GM12892 (cell line): ENCODE results near the gene XRCC3.

Experiments used
- POLR2A ChIP-seq: IDR thresholded peaks from 2 replicates; pipeline ENCODE4 v1.6.1; 2011; ENCODE audit warnings: low read depth, low read length, control low read depth
- POLR2AphosphoS5 ChIP-seq: IDR thresholded peaks from 2 replicates; pipeline ENCODE4 v1.6.1; 2011; ENCODE audit warnings: low read depth, low read length, control low read depth
- TAF1 ChIP-seq: IDR thresholded peaks from 2 replicates; pipeline ENCODE4 v1.6.1; 2011; ENCODE audit warnings: low read depth, mild to moderate bottlenecking, control low read depth, low read length, borderline replicate concordance

GRCh38 chr14:103738701-103739451 is 23.6 kb upstream of the XRCC3 start:
- no peak for TF ChIP-seq POLR2A
- no peak for TF ChIP-seq POLR2AphosphoS5
- no peak for TF ChIP-seq TAF1
